Ishikawa (cell line): Measurements from ENCODE around the gene CACNG7.

Source experiments
- CEBPB ChIP-seq: IDR thresholded peaks from 2 replicates; pipeline ENCODE4 v1.6.1; 2012
- CREB1 ChIP-seq: IDR thresholded peaks from 2 replicates; pipeline ENCODE4 v1.6.1; 2012; ENCODE audit warnings: low read depth
- EGR1 ChIP-seq: IDR thresholded peaks from 2 replicates; pipeline ENCODE4 v1.6.1; 2012
- EP300 ChIP-seq: IDR thresholded peaks from 2 replicates; pipeline ENCODE4 v1.6.1; 2012; ENCODE audit warnings: borderline replicate concordance
- FOXM1 ChIP-seq: IDR thresholded peaks from 2 replicates; pipeline ENCODE4 v1.6.1; 2012; ENCODE audit warnings: low read depth, borderline replicate concordance
- MAX ChIP-seq: IDR thresholded peaks from 2 replicates; pipeline ENCODE4 v1.6.1; 2012
- NFIC ChIP-seq: IDR thresholded peaks from 2 replicates; pipeline ENCODE4 v1.6.1; 2012
- RAD21 ChIP-seq: IDR thresholded peaks from 2 replicates; pipeline ENCODE4 v1.6.1; 2012; ENCODE audit warnings: low read depth
- TAF1 ChIP-seq: IDR thresholded peaks from 2 replicates; pipeline ENCODE4 v1.6.1; 2012; ENCODE audit warnings: low read depth, mild to moderate bottlenecking
- TCF12 ChIP-seq: IDR thresholded peaks from 2 replicates; pipeline ENCODE4 v1.6.1; 2012; ENCODE audit warnings: low read depth
- TEAD4 ChIP-seq: IDR thresholded peaks from 2 replicates; pipeline ENCODE4 v1.6.1; 2012
- YY1 ChIP-seq: IDR thresholded peaks from 2 replicates; pipeline ENCODE4 v1.6.1; 2012; ENCODE audit warnings: low read depth
- ZBTB7A ChIP-seq: IDR thresholded peaks from 2 replicates; pipeline ENCODE4 v1.6.1; 2012; ENCODE audit warnings: low read depth
- TF ChIP-seq, protein P1 (sequence below): IDR thresholded peaks from 2 replicates; pipeline ENCODE4 v1.6.1; 2012; ENCODE audit warnings: low read depth, mild to moderate bottlenecking
- TF ChIP-seq, protein P2 (sequence below): IDR thresholded peaks from 2 replicates; pipeline ENCODE4 v1.6.1; 2012

CACNG7 gene

GRCh38 chr19:53871454-53871853 lies 37.6 kb upstream of the CACNG7 start:
- TF ChIP-seq RAD21 = no peak
- no peak for TF ChIP-seq ZBTB7A
- TF ChIP-seq CEBPB = no peak
- no peak for TF ChIP-seq FOXM1
- TF ChIP-seq, protein P1, sequence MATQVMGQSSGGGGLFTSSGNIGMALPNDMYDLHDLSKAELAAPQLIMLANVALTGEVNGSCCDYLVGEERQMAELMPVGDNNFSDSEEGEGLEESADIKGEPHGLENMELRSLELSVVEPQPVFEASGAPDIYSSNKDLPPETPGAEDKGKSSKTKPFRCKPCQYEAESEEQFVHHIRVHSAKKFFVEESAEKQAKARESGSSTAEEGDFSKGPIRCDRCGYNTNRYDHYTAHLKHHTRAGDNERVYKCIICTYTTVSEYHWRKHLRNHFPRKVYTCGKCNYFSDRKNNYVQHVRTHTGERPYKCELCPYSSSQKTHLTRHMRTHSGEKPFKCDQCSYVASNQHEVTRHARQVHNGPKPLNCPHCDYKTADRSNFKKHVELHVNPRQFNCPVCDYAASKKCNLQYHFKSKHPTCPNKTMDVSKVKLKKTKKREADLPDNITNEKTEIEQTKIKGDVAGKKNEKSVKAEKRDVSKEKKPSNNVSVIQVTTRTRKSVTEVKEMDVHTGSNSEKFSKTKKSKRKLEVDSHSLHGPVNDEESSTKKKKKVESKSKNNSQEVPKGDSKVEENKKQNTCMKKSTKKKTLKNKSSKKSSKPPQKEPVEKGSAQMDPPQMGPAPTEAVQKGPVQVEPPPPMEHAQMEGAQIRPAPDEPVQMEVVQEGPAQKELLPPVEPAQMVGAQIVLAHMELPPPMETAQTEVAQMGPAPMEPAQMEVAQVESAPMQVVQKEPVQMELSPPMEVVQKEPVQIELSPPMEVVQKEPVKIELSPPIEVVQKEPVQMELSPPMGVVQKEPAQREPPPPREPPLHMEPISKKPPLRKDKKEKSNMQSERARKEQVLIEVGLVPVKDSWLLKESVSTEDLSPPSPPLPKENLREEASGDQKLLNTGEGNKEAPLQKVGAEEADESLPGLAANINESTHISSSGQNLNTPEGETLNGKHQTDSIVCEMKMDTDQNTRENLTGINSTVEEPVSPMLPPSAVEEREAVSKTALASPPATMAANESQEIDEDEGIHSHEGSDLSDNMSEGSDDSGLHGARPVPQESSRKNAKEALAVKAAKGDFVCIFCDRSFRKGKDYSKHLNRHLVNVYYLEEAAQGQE = no peak

- TF ChIP-seq, protein P1 = no peak
- TF ChIP-seq ZBTB7A (no peak), FOXM1 (no peak), TAF1 (no peak), NFIC (no peak), YY1 (no peak), EP300 (no peak), TEAD4 (no peak), CREB1 (no peak), EGR1 (no peak), RAD21 (no peak), MAX (no peak), TCF12 (no peak), CEBPB (no peak)
- TF ChIP-seq, protein P2, sequence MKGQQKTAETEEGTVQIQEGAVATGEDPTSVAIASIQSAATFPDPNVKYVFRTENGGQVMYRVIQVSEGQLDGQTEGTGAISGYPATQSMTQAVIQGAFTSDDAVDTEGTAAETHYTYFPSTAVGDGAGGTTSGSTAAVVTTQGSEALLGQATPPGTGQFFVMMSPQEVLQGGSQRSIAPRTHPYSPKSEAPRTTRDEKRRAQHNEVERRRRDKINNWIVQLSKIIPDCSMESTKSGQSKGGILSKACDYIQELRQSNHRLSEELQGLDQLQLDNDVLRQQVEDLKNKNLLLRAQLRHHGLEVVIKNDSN = no peak
Observed at GRCh38 chr19:53872762-53873161, 36.3 kb upstream of the CACNG7 start.

GRCh38 chr19:53873773-53874605 lies 35.1 kb upstream of the CACNG7 start:
- TF ChIP-seq NFIC (no peak), EP300 (no peak), CEBPB (no peak), CREB1 (no peak), ZBTB7A (no peak), EGR1 (no peak), TEAD4 (no peak), YY1 (no peak), TAF1 (no peak), FOXM1 (no peak), MAX (no peak), RAD21 (no peak), TCF12 (no peak)
- TF ChIP-seq, protein P1 = no peak

DNA sequence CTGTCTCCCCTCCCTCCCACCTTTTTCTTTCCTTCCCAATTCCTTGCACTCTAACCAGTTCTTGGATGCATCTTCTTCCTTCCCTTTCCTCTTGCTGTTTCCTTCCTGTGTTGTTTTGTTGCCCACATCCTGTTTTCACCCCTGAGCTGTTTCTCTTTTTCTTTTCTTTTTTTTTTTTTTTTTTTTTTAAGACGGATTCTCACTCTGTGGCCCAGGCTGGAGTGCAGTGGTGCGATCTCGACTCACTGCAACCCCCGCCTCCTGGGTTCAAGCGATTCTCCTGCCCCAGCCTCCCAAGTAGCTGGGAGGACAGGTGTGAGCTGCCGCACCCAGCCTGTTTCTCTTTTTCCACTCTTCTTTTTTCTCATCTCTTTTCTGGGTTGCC lies 34.5 kb upstream of the CACNG7 start:
- no peak for TF ChIP-seq MAX

DNA sequence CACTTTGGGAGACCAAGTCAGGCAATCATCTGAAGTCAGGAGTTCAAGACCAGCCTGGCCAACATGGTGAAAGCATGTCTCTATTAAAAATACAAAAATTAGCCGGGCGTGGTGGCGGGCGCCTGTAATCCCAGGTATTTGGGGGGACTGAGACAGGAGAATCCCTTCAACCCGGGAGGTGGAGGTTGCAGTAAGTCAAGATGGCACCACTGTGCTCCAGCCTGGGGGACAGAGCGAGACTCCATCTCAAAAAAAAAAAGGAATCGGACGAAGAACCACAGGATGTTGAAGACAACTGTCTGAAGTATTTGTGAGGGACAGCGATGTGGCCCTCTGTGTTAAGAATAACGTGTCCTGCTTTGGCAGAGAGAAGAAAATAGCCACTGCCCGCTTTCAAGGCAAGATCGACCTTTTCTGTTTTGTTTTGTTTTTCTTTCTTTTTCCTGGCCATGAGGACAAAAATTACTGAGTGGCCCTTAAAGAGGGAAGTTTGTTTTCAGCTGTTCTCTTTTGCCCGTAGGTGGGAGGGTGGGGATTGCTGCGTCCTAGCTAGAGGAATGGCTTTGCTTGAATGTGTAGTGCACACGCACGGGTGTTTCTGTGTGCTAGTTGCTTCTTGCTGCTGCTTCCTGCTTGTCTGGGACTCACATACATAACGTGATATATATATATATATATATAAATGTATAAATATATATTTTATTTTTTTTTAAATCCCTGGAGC lies 33.3 kb upstream of the CACNG7 start:
- TF ChIP-seq, protein P1 = no peak
- TF ChIP-seq CEBPB (no peak), NFIC (no peak), RAD21 (no peak), CREB1 (no peak), TAF1 (no peak), TEAD4 (no peak), TCF12 (no peak), YY1 (no peak), EP300 (no peak), MAX (no peak)
- TF ChIP-seq, protein P2 = no peak
